ENCODE measurements around the gene HINT1.
"Not testable (repeated sequence)": the region's sequence is repeated elsewhere in the genome, so short reads cannot be mapped to it uniquely, and the experiment has no call there.

HINT1 gene

GRCh38 chr5:131156957-131157356, 8.1 kb downstream of the HINT1 start:
- Mint-ChIP-seq H3K9me3 (no peaks in the 10 kb centered on the region), H3K36me3 (ENCODE audit: low read depth) (peaks cover 45% of the 10 kb centered on the region), H3K27me3 (ENCODE audit: low read depth) (no peaks in the 10 kb centered on the region), H3K27ac (no peak overlapping the region), H3K4me1 (ENCODE audit: low read depth) (peaks cover 27% of the 10 kb centered on the region), H3K4me3 (no peak overlapping the region)

- Mint-ChIP-seq H3K27ac (no peak overlapping the region), H3K4me3 (no peak overlapping the region), H3K9me3 (no peaks in the 10 kb centered on the region), H3K27me3 (ENCODE audit: low read depth) (no peaks in the 10 kb centered on the region), H3K36me3 (ENCODE audit: low read depth) (peaks cover 40% of the 10 kb centered on the region), H3K4me1 (ENCODE audit: low read depth) (peaks cover 24% of the 10 kb centered on the region)
These were observed 8.7 kb downstream of the HINT1 start for GRCh38 chr5:131156385-131156784.

DNA sequence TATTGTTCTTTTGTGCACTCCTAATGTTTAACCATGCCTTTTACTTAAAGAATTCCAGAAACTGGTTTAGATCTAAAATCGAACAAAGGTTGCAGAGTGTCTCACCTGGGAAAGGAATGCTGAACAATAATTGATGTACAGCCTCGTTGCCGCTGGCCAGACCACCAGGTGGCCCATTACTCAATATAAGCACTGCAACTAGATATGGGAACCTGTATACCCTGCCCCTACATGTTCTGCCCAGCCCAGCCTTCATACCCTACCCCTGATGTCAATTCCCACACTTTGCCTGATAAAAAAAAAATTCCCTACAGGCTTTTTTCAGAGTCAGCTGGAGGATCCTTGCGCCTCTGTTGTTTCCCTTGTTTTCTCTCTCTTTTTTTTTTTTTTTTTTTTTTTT, 13.8 kb downstream of the HINT1 start:
- Mint-ChIP-seq H3K27me3 (ENCODE audit: low read depth) (no peaks in the 10 kb centered on the region), H3K4me1 (ENCODE audit: low read depth) (peaks cover 2% of the 10 kb centered on the region), H3K36me3 (ENCODE audit: low read depth) (peaks cover 8% of the 10 kb centered on the region), H3K27ac (no peak overlapping the region), H3K4me3 (no peak overlapping the region), H3K9me3 (no peaks in the 10 kb centered on the region)

- Mint-ChIP-seq H3K9me3 (no peaks in the 10 kb centered on the region), H3K27ac (no peak overlapping the region), H3K27me3 (ENCODE audit: low read depth) (no peaks in the 10 kb centered on the region), H3K36me3 (ENCODE audit: low read depth) (peaks cover 5% of the 10 kb centered on the region), H3K4me3 (no peak overlapping the region), H3K4me1 (ENCODE audit: low read depth) (peaks cover 1% of the 10 kb centered on the region)
These were observed 14.6 kb downstream of the HINT1 start for GRCh38 chr5:131150408-131150807.

DNA sequence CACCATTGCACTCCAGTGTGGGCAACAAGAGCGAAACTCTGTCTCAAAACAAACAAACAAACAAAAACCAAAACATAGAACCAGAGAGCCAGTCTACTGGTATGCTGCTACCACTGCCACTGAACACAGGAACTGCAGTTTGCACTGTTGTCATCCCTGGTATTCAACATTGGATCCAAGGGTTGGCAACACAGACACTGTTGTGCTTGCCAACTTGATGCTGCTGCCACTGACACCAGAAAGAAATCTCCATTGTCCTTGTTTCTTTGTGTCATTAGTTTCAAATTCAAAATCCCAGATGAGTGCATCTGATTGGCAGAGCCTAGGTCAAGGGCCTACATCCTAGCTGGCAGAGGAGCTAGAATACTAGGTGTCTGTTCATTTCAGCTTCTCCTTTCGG, 16.2 kb downstream of the HINT1 start:
- Mint-ChIP-seq H3K36me3 (ENCODE audit: low read depth) (peaks cover 3% of the 10 kb centered on the region), H3K27ac (no peak overlapping the region), H3K27me3 (ENCODE audit: low read depth) (no peaks in the 10 kb centered on the region), H3K4me1 (ENCODE audit: low read depth) (peaks cover 1% of the 10 kb centered on the region), H3K4me3 (no peak overlapping the region), H3K9me3 (no peaks in the 10 kb centered on the region)

- H3K27ac Mint-ChIP-seq: no peak overlapping the region
- peaks cover 3% of the 10 kb centered on the region for H3K27me3 Mint-ChIP-seq (ENCODE audit: low read depth)
- H3K9me3 Mint-ChIP-seq: no peaks in the 10 kb centered on the region
- no peak overlapping the region for H3K4me3 Mint-ChIP-seq
- peaks cover under 1% of the 10 kb centered on the region for H3K4me1 Mint-ChIP-seq (ENCODE audit: low read depth)
- H3K36me3 Mint-ChIP-seq (ENCODE audit: low read depth): no peaks in the 10 kb centered on the region
These were observed 17.8 kb downstream of the HINT1 start for GRCh38 chr5:131147258-131147657.

DNA sequence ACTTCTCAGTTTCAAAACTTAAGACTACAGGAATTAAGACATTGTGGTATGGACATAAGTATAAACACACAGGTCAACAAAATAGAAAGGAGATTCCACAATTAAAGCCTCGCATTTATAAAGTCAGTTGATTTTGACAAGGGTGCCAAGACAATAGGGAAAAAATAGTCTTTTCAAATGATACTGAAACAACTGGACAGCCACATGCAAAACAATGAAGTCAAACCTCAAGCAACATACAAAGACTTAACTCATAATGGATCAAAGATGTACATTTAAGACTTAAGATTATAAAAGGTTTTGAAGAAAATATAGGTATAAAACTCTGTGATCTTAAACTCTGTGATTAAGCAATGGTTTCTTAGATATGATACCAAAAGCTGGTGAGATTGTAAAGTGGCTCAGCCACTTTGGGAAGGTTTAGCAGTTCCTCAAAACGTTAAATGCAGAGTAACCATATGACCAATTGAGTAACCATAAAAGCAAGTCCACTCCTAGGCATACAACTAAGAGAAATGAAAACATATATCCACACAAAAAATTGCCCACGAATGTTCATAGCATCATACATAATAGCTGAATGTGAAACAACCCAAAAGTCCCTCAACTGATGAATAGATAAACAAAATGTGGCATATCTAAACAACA, 22.0 kb downstream of the HINT1 start:
- H3K27me3 Mint-ChIP-seq (ENCODE audit: low read depth): peaks cover 8% of the 10 kb centered on the region
- no peaks in the 10 kb centered on the region for H3K9me3 Mint-ChIP-seq
- H3K4me3 Mint-ChIP-seq: no peak overlapping the region
- peaks cover 2% of the 10 kb centered on the region for H3K4me1 Mint-ChIP-seq (ENCODE audit: low read depth)
- H3K27ac Mint-ChIP-seq: no peak overlapping the region
- H3K36me3 Mint-ChIP-seq (ENCODE audit: low read depth): no peaks in the 10 kb centered on the region

DNA sequence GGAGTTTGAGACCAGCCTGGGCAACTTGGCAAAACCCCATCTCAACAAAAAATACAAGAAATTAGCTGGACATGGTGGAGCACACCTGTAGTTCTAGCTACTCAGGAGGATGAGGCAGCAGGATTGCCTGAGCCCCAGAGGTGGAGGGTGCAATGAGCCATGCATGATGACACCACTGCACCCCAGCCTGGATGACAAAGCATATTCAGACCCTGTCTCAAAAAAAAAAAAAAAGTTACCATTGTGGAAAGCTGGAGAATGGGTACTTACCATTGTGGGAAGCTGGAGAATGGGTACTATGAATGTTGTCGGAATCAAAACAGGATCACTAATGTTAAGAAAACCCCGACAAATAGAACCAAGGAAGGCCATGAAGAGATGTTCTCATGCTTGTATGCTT, 25.7 kb downstream of the HINT1 start:
- H3K4me3 Mint-ChIP-seq: no peak overlapping the region
- peaks cover 13% of the 10 kb centered on the region for H3K9me3 Mint-ChIP-seq
- H3K27ac Mint-ChIP-seq: no peak overlapping the region
- peaks cover 4% of the 10 kb centered on the region for H3K4me1 Mint-ChIP-seq (ENCODE audit: low read depth)
- peaks cover 16% of the 10 kb centered on the region for H3K27me3 Mint-ChIP-seq (ENCODE audit: low read depth)
- H3K36me3 Mint-ChIP-seq (ENCODE audit: low read depth): peaks cover 4% of the 10 kb centered on the region

DNA sequence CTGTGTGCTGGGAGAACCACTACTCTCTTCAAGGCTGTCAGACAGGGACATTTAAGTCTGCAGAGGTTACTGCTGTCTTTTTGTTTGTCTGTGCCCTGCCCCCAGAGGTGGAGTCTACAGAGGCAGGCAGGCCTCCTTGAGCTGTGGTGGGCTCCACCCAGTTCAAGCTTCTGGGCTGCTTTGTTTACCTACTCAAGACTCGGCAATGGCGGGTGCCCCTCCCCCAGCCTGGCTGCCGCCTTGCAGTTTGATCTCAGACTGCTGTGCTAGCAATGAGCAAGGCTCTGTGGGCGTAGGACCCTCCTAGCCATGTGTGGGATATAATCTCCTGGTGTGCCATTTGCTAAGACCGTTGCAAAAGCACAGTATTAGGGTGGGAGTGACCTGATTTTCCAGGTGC, 26.6 kb downstream of the HINT1 start:
- H3K4me1 Mint-ChIP-seq (ENCODE audit: low read depth); H3K4me3 Mint-ChIP-seq; H3K27ac Mint-ChIP-seq; H3K36me3 Mint-ChIP-seq (ENCODE audit: low read depth): not testable (repeated sequence)
- H3K9me3 Mint-ChIP-seq: peaks cover 13% of the 10 kb centered on the region
- peaks cover 16% of the 10 kb centered on the region for H3K27me3 Mint-ChIP-seq (ENCODE audit: low read depth)

GRCh38 chr5:131133091-131133490, 32.0 kb downstream of the HINT1 start:
- not testable (repeated sequence) for H3K4me1 Mint-ChIP-seq (ENCODE audit: low read depth); H3K36me3 Mint-ChIP-seq (ENCODE audit: low read depth); H3K27me3 Mint-ChIP-seq (ENCODE audit: low read depth); H3K27ac Mint-ChIP-seq; H3K4me3 Mint-ChIP-seq
- H3K9me3 Mint-ChIP-seq: peaks cover 16% of the 10 kb centered on the region

DNA sequence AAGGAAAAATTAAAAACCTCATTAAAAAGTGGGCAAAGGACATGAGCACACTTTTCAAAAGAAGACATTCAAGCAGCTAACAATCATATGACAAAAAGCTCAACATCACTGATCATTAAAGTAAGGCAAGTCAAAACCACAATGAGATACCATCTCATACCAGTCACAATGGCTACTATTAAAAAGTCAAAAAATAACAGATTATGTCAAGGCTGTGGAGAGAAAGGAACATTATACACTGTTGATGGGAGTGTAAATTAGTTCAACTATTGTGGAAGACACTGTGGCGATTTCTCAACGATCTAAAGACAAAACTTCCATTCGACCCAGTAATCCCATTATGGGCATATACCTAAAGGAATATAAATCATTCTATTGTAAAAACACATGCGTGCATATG, 35.8 kb downstream of the HINT1 start:
- Mint-ChIP-seq H3K4me3 (no peak overlapping the region), H3K36me3 (ENCODE audit: low read depth) (no peaks in the 10 kb centered on the region), H3K9me3 (peaks cover 14% of the 10 kb centered on the region), H3K27ac (no peak overlapping the region), H3K4me1 (ENCODE audit: low read depth) (no peaks in the 10 kb centered on the region), H3K27me3 (ENCODE audit: low read depth) (no peaks in the 10 kb centered on the region)

- not testable (repeated sequence) for H3K4me1 Mint-ChIP-seq (ENCODE audit: low read depth); H3K4me3 Mint-ChIP-seq; H3K36me3 Mint-ChIP-seq (ENCODE audit: low read depth); H3K27me3 Mint-ChIP-seq (ENCODE audit: low read depth); H3K27ac Mint-ChIP-seq
- peaks cover 16% of the 10 kb centered on the region for H3K9me3 Mint-ChIP-seq
These were observed 37.8 kb downstream of the HINT1 start for GRCh38 chr5:131127244-131127643.

DNA sequence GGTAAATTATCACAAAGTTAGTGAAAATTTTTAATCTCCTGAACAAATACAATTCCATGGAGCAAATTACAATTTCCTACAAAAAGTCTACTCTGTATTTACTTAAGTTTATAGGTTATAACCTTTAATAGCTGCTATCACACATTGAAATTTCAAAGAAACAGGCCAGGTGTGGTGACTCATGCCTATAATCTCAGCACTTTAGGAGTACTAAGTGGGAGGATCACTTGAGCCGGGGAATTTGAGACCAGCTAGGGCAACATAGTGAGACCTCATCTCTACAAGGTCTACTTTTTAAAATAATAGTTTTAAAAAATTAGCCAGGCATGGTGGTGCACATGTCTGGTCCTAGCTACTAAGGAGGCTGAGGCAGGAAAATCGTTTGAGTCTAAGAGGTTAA, 50.3 kb downstream of the HINT1 start:
- H3K4me1 Mint-ChIP-seq (ENCODE audit: low read depth): peaks cover 4% of the 10 kb centered on the region
- no peaks in the 10 kb centered on the region for H3K36me3 Mint-ChIP-seq (ENCODE audit: low read depth)
- H3K27me3 Mint-ChIP-seq (ENCODE audit: low read depth): peaks cover 5% of the 10 kb centered on the region
- peaks cover under 1% of the 10 kb centered on the region for H3K9me3 Mint-ChIP-seq
- no peak overlapping the region for H3K4me3 Mint-ChIP-seq
- H3K27ac Mint-ChIP-seq: no peak overlapping the region

DNA sequence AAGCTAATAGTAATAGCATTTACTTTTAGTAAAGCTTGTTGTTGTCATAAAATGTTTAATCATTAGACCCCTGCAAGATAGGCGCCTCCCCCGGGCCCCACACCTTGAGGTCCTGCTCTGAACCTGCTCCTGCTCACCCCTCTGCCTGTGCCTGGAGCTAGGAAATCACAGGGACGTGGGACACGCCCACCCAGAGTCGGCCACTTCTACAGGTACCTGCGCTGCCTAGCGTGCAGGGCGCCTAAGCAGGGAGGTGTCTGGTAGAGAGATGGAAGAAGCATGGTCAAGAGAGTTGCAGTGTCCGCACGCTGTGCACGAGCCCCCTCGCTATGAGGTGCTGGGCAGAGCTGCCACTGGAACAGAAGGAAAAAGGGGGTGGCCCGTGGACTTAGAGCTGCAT, 52.6 kb downstream of the HINT1 start:
- H3K27ac Mint-ChIP-seq: no peak overlapping the region
- no peaks in the 10 kb centered on the region for H3K36me3 Mint-ChIP-seq (ENCODE audit: low read depth)
- peaks cover 7% of the 10 kb centered on the region for H3K4me1 Mint-ChIP-seq (ENCODE audit: low read depth)
- no peak overlapping the region for H3K4me3 Mint-ChIP-seq
- no peaks in the 10 kb centered on the region for H3K27me3 Mint-ChIP-seq (ENCODE audit: low read depth)
- no peaks in the 10 kb centered on the region for H3K9me3 Mint-ChIP-seq

GRCh38 chr5:131110256-131110594, 54.8 kb downstream of the HINT1 start:
- Mint-ChIP-seq H3K4me1 (ENCODE audit: low read depth) (peaks cover 11% of the 10 kb centered on the region), H3K27me3 (ENCODE audit: low read depth) (no peaks in the 10 kb centered on the region), H3K4me3 (no peak overlapping the region), H3K36me3 (ENCODE audit: low read depth) (no peaks in the 10 kb centered on the region), H3K9me3 (no peaks in the 10 kb centered on the region), H3K27ac (no peak overlapping the region)
